GM23338 (cell line): Measurements from ENCODE around the gene LRBA. TPM values are rescaled to one million over a fixed set of nuclear protein-coding genes. Genes with fewer than 3 reads are reported as not detected.

Experiments used
- ATAC-seq: fragments of 200-7000 bp; cut with Tn5 transposase; 3 replicates; pipeline ENCODE4 v1.9.1; 2020
- DNase-seq: peaks from one replicate; pipeline ENCODE4 v3.0.0-alpha.2; 2015; ENCODE audit warnings: low spot score
- H2AFZ ChIP-seq: fragments of 200-600 bp; sonication (generic); 2 replicates; pipeline ENCODE4 v1.8.0; 2016; ENCODE audit warnings: antibody characterized with exemption, mild to moderate bottlenecking, moderate library complexity
- H3F3A ChIP-seq: fragments of 200-600 bp; sonication (generic); replicated peaks from 2 replicates; pipeline ENCODE4 v1.8.0; 2017; ENCODE audit warnings: antibody characterized with exemption, mixed run types, low read depth
- H3K27ac ChIP-seq: fragments of 200-600 bp; sonication (generic); 2 replicates; pipeline ENCODE4 v1.6.1; 2016; ENCODE audit warnings: low read depth
- H3K27me3 ChIP-seq: fragments of 200-600 bp; sonication (generic); 2 replicates; pipeline ENCODE4 v1.8.0; 2016; ENCODE audit warnings: mild to moderate bottlenecking, mixed run types, moderate library complexity; ENCODE audit not compliant: insufficient read depth
- H3K36me3 ChIP-seq: fragments of 200-600 bp; sonication (generic); 2 replicates; pipeline ENCODE4 v1.8.0; 2016; ENCODE audit warnings: mild to moderate bottlenecking; ENCODE audit not compliant: insufficient read depth
- H3K4me1 ChIP-seq: fragments of 200-600 bp; sonication (generic); 2 replicates; pipeline ENCODE4 v1.8.0; 2016; ENCODE audit warnings: mild to moderate bottlenecking, moderate library complexity; ENCODE audit not compliant: insufficient read depth
- H3K4me2 ChIP-seq: fragments of 200-600 bp; sonication (generic); 2 replicates; pipeline ENCODE4 v1.7.1; 2017; ENCODE audit warnings: mixed run types
- H3K4me3 ChIP-seq: fragments of 200-600 bp; sonication (generic); 2 replicates; pipeline ENCODE4 v1.6.1; 2016; ENCODE audit warnings: mixed run types
- H3K79me2 ChIP-seq: fragments of 200-600 bp; sonication (generic); replicated peaks from 2 replicates; pipeline ENCODE4 v1.8.0; 2017; ENCODE audit warnings: mild to moderate bottlenecking; ENCODE audit not compliant: insufficient read depth
- H3K9me2 ChIP-seq: fragments of 200-600 bp; sonication (generic); 2 replicates; pipeline ENCODE4 v1.8.0; 2017; ENCODE audit not compliant: insufficient read depth
- H4K20me1 ChIP-seq: fragments of 200-600 bp; sonication (generic); replicated peaks from 2 replicates; pipeline ENCODE4 v1.8.0; 2017; ENCODE audit warnings: mild to moderate bottlenecking; ENCODE audit not compliant: insufficient read depth
- H3K27ac Mint-ChIP-seq: 2 replicates; pipeline ENCODE4 v1.8.0; 2020; ENCODE audit warnings: inconsistent platforms, mild to moderate bottlenecking, moderate library complexity, mixed read lengths
- H3K27me3 Mint-ChIP-seq: 3 replicates; pipeline ENCODE4 v1.8.0; 2022; ENCODE audit warnings: low read depth, mild to moderate bottlenecking, moderate library complexity, mixed read lengths, inconsistent platforms; ENCODE audit not compliant: insufficient read depth, poor library complexity
- H3K36me3 Mint-ChIP-seq: 3 replicates; pipeline ENCODE4 v1.8.0; 2021; ENCODE audit warnings: low read depth, mild to moderate bottlenecking, inconsistent platforms, moderate library complexity, mixed read lengths
- H3K4me1 Mint-ChIP-seq: 3 replicates; pipeline ENCODE4 v1.8.0; 2020; ENCODE audit warnings: mild to moderate bottlenecking, inconsistent platforms, mixed read lengths
- H3K4me3 Mint-ChIP-seq: 3 replicates; pipeline ENCODE4 v1.8.0; 2021; ENCODE audit warnings: moderate library complexity, mild to moderate bottlenecking, inconsistent platforms, mixed read lengths
- H3K9me3 Mint-ChIP-seq: 3 replicates; pipeline ENCODE4 v1.8.0; 2020; ENCODE audit warnings: moderate library complexity, mild to moderate bottlenecking, inconsistent platforms, mixed read lengths
- CTCF ChIP-seq, 2 experiments: fragments of 200-600 bp in 1 of 2; sonication (generic) in 1 of 2; conservative IDR thresholded peaks; 2 replicates each; pipeline versions ENCODE4 v1.5.1 to v1.6.1; 2016 to 2017; ENCODE audit warnings: antibody characterized with exemption in 2 of 2, low read depth in 2 of 2, mild to moderate bottlenecking in 2 of 2, moderate library complexity in 1 of 2
- ETS1 ChIP-seq: IDR thresholded peaks from 2 replicates; pipeline ENCODE4 v1.6.1; 2016; ENCODE audit warnings: antibody characterized with exemption
- EZH2 ChIP-seq: fragments of 200-600 bp; sonication (generic); IDR thresholded peaks from one replicate; pipeline ENCODE4 v1.8.0; 2017; ENCODE audit warnings: antibody characterized with exemption, mild to moderate bottlenecking, low read depth; ENCODE audit not compliant: unreplicated experiment
- EZH2phosphoT487 ChIP-seq: fragments of 200-600 bp; sonication (generic); IDR thresholded peaks from one replicate; pipeline ENCODE4 v1.8.1; 2018; ENCODE audit warnings: antibody characterized with exemption; ENCODE audit not compliant: unreplicated experiment
- JUNB ChIP-seq: IDR thresholded peaks from one replicate; pipeline ENCODE4 v1.6.1; 2016; ENCODE audit warnings: antibody characterized with exemption; ENCODE audit not compliant: unreplicated experiment
- STAT1 ChIP-seq: IDR thresholded peaks from one replicate; pipeline ENCODE4 v1.6.1; 2016; ENCODE audit warnings: antibody characterized with exemption; ENCODE audit not compliant: unreplicated experiment
- ZNF114 ChIP-seq: fragments of 250-450 bp; sonication (Bioruptor Pico); IDR thresholded peaks from 2 replicates; pipeline ENCODE4 v1.5.0; 2020; ENCODE audit warnings: mild to moderate bottlenecking, moderate library complexity
- polyA plus RNA-seq: library from polyadenylated mRNA; unstranded; fragments of >200 nt; fragmentation: Nextera tagmentation; extraction: Ambion mirVana; gene quantifications from 2 replicates; pipeline ENCODE4 v1.2.1, GENCODE V29; 2016
- total RNA-seq: library from RNA; depleted of rRNA; stranded (reverse); fragments of >200 nt; shearing (Covaris generic); gene quantifications from 2 replicates; pipeline ENCODE4 v1.2.3, GENCODE V29; 2014
- TF ChIP-seq, protein P1 (sequence below): fragments of 250-450 bp; sonication (Bioruptor Pico); IDR thresholded peaks from 2 replicates; pipeline ENCODE4 v1.5.0; 2020; ENCODE audit warnings: mild to moderate bottlenecking, moderate library complexity
- TF ChIP-seq, protein P2 (sequence below): IDR thresholded peaks from one replicate; pipeline ENCODE4 v1.6.1; 2018; ENCODE audit warnings: antibody characterized with exemption; ENCODE audit not compliant: unreplicated experiment

Gene LRBA
- total and polyA plus RNA-seq, 2 experiments from 2014 or later, result 23.3 to 126 TPM

DNA sequence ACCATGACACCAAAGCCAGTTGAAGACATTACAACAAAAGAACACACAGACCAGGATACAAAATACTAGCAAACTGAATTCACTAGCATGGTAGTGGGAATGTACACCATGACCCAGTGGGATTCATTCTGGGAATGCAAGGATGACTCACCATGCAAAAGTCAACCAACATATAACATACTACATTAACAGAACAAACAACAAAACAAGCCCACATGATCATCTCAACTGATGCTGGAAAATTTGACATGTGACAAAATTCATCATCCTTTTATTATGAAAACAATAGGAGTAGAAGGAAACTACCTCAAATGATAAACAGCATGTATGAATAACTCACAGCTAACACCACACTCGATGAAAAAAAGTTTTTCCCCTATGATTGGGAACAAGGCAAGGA, 746.6 kb downstream of the LRBA start:
- H3K4me3 Mint-ChIP-seq, result no peak overlapping the region
- H2AFZ ChIP-seq, result no peak overlapping the region
- H3K9me2 ChIP-seq, result no peaks in the 10 kb centered on the region
- no peaks in the 10 kb centered on the region for H4K20me1 ChIP-seq
- H3K27me3 Mint-ChIP-seq, result peaks cover 1% of the 10 kb centered on the region
- H3K27ac Mint-ChIP-seq, result no peak overlapping the region
- peaks cover 8% of the 10 kb centered on the region; the same call in 2 of the 3 replicates for H3K4me1 Mint-ChIP-seq
- H3K36me3 ChIP-seq, result no peaks in the 10 kb centered on the region
- no peaks in the 10 kb centered on the region for H3K9me3 Mint-ChIP-seq
- ATAC-seq (no peak), DNase-seq (no peak)
- no peak overlapping the region for H3K4me2 ChIP-seq
- H3K36me3 Mint-ChIP-seq, result peaks cover 12% of the 10 kb centered on the region; the same call in 2 of the 3 replicates
- TF ChIP-seq STAT1 (no peak), ZNF114 (CRISPR knock-in tag) (no peak), EZH2 (no peak), JUNB (no peak), ETS1 (no peak), CTCF (conservative IDR thresholded peaks at IDR 0.05; ENCODE audit: low read depth in 2 of 2) (no peak), EZH2phosphoT487 (no peak)
- TF ChIP-seq, protein P1, sequence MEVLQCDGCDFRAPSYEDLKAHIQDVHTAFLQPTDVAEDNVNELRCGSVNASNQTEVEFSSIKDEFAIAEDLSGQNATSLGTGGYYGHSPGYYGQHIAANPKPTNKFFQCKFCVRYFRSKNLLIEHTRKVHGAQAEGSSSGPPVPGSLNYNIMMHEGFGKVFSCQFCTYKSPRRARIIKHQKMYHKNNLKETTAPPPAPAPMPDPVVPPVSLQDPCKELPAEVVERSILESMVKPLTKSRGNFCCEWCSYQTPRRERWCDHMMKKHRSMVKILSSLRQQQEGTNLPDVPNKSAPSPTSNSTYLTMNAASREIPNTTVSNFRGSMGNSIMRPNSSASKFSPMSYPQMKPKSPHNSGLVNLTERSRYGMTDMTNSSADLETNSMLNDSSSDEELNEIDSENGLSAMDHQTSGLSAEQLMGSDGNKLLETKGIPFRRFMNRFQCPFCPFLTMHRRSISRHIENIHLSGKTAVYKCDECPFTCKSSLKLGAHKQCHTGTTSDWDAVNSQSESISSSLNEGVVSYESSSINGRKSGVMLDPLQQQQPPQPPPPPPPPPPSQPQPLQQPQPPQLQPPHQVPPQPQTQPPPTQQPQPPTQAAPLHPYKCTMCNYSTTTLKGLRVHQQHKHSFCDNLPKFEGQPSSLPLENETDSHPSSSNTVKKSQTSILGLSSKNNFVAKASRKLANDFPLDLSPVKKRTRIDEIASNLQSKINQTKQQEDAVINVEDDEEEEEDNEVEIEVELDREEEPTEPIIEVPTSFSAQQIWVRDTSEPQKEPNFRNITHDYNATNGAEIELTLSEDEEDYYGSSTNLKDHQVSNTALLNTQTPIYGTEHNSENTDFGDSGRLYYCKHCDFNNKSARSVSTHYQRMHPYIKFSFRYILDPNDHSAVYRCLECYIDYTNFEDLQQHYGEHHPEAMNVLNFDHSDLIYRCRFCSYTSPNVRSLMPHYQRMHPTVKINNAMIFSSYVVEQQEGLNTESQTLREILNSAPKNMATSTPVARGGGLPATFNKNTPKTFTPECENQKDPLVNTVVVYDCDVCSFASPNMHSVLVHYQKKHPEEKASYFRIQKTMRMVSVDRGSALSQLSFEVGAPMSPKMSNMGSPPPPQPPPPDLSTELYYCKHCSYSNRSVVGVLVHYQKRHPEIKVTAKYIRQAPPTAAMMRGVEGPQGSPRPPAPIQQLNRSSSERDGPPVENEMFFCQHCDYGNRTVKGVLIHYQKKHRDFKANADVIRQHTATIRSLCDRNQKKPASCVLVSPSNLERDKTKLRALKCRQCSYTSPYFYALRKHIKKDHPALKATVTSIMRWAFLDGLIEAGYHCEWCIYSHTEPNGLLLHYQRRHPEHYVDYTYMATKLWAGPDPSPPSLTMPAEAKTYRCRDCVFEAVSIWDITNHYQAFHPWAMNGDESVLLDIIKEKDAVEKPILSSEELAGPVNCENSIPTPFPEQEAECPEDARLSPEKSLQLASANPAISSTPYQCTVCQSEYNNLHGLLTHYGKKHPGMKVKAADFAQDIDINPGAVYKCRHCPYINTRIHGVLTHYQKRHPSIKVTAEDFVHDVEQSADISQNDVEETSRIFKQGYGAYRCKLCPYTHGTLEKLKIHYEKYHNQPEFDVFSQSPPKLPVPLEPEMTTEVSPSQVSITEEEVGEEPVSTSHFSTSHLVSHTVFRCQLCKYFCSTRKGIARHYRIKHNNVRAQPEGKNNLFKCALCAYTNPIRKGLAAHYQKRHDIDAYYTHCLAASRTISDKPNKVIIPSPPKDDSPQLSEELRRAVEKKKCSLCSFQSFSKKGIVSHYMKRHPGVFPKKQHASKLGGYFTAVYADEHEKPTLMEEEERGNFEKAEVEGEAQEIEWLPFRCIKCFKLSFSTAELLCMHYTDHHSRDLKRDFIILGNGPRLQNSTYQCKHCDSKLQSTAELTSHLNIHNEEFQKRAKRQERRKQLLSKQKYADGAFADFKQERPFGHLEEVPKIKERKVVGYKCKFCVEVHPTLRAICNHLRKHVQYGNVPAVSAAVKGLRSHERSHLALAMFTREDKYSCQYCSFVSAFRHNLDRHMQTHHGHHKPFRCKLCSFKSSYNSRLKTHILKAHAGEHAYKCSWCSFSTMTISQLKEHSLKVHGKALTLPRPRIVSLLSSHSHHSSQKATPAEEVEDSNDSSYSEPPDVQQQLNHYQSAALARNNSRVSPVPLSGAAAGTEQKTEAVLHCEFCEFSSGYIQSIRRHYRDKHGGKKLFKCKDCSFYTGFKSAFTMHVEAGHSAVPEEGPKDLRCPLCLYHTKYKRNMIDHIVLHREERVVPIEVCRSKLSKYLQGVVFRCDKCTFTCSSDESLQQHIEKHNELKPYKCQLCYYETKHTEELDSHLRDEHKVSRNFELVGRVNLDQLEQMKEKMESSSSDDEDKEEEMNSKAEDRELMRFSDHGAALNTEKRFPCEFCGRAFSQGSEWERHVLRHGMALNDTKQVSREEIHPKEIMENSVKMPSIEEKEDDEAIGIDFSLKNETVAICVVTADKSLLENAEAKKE (CRISPR knock-in tag), result no peak
- TF ChIP-seq, protein P2, sequence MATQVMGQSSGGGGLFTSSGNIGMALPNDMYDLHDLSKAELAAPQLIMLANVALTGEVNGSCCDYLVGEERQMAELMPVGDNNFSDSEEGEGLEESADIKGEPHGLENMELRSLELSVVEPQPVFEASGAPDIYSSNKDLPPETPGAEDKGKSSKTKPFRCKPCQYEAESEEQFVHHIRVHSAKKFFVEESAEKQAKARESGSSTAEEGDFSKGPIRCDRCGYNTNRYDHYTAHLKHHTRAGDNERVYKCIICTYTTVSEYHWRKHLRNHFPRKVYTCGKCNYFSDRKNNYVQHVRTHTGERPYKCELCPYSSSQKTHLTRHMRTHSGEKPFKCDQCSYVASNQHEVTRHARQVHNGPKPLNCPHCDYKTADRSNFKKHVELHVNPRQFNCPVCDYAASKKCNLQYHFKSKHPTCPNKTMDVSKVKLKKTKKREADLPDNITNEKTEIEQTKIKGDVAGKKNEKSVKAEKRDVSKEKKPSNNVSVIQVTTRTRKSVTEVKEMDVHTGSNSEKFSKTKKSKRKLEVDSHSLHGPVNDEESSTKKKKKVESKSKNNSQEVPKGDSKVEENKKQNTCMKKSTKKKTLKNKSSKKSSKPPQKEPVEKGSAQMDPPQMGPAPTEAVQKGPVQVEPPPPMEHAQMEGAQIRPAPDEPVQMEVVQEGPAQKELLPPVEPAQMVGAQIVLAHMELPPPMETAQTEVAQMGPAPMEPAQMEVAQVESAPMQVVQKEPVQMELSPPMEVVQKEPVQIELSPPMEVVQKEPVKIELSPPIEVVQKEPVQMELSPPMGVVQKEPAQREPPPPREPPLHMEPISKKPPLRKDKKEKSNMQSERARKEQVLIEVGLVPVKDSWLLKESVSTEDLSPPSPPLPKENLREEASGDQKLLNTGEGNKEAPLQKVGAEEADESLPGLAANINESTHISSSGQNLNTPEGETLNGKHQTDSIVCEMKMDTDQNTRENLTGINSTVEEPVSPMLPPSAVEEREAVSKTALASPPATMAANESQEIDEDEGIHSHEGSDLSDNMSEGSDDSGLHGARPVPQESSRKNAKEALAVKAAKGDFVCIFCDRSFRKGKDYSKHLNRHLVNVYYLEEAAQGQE, result no peak
- H3K27ac ChIP-seq, result no peak overlapping the region
- H3F3A ChIP-seq, result no peaks in the 10 kb centered on the region
- H3K4me3 ChIP-seq, result no peak overlapping the region
- no peaks in the 10 kb centered on the region for H3K27me3 ChIP-seq
- no peaks in the 10 kb centered on the region for H3K79me2 ChIP-seq
- H3K4me1 ChIP-seq, result no peaks in the 10 kb centered on the region; the same call in 1 of the 2 replicates
